ENCODE results near the gene SPATS1.

- TF ChIP-seq CTCF (IDR thresholded peaks at IDR 0.05 in 4 of 5, conservative IDR thresholded peaks at IDR 0.05 in 1 of 5) (no peak), POLR2A (IDR thresholded peaks at IDR 0.05) (no peak)
Observed at GRCh38 chr6:44315516-44315915, 26.9 kb upstream of the SPATS1 start.

All from gastrocnemius medialis (tissue), 4 donors.